IgD-negative memory B cell (primary cell): ENCODE measurements around the gene PCNT. TPM values are rescaled to one million over a fixed set of nuclear protein-coding genes. Genes with fewer than 3 reads are reported as not detected.
A peak's percentile ranks its signal among the peaks of the same experiment; 100 is the strongest.

Experiments
- H3K27ac Mint-ChIP-seq, 3 donors: one replicate each; pipeline ENCODE4 v1.8.0; 2020 to 2022; ENCODE audit warnings: mild to moderate bottlenecking in 3 of 3, mixed read lengths in 3 of 3, moderate library complexity in 1 of 3
- H3K27me3 Mint-ChIP-seq: one replicate; pipeline ENCODE4 v1.8.0; 2021; ENCODE audit warnings: mixed read lengths
- H3K36me3 Mint-ChIP-seq: one replicate; pipeline ENCODE4 v1.8.0; 2020; ENCODE audit warnings: mild to moderate bottlenecking, mixed read lengths
- H3K4me1 Mint-ChIP-seq, 3 donors: one replicate each; pipeline ENCODE4 v1.8.0; 2020 to 2022; ENCODE audit warnings: mixed read lengths in 3 of 3, mild to moderate bottlenecking in 1 of 3
- H3K4me3 Mint-ChIP-seq, 4 donors: one replicate each; pipeline ENCODE4 v1.8.0; 2020 to 2022; ENCODE audit warnings: mild to moderate bottlenecking in 4 of 4, mixed read lengths in 4 of 4, moderate library complexity in 3 of 4
- H3K9me3 Mint-ChIP-seq, 3 donors: one replicate each; pipeline ENCODE4 v1.8.0; 2020 to 2021; ENCODE audit warnings: mixed read lengths in 3 of 3, mild to moderate bottlenecking in 1 of 3
- polyA plus RNA-seq: library from polyadenylated mRNA; unstranded; fragments of 300-500 nt; fragmentation: Illumina TruSeq; gene quantifications from one replicate; pipeline ENCODE4 v1.2.3, GENCODE V29; 2021

PCNT gene
- polyA plus RNA-seq, 1 donor from 2014 or later = 22.4 TPM

DNA sequence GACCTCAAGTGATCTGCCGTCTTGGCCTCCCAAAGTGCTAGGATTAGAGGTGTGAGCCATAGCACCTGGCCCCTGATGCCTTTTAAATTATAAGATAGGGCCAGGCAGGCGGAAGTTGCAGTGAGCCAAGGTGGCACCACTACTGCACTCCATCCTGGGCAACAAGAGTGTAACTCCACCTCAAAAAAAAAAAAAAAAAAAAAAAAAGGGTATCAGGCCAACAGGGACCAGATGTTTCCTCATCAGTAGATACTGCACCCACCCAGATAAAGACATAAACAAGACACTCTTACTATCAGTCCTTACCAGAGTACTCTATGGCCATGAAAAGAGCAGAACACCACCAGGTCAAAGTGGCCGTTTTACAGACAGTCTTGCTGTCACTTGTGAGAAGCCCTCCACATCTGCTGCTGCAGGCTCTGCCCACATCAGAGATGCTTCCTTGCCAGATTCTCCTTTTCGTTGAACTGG lies 3.6 kb upstream of the PCNT start:
- H3K4me3 Mint-ChIP-seq = peak overlapping the region in 1 of 4 donors; percentile 31
- no peaks in the 10 kb centered on the region for H3K27me3 Mint-ChIP-seq
- peak overlapping the region in 2 of 3 donors; percentile 18 to 25 for H3K27ac Mint-ChIP-seq
- no peaks in the 10 kb centered on the region for H3K9me3 Mint-ChIP-seq
- peaks cover 2% of the 10 kb centered on the region for H3K36me3 Mint-ChIP-seq
- H3K4me1 Mint-ChIP-seq = peaks cover 8 to 15% (median 13%) of the 10 kb centered on the region in 3 donors

DNA sequence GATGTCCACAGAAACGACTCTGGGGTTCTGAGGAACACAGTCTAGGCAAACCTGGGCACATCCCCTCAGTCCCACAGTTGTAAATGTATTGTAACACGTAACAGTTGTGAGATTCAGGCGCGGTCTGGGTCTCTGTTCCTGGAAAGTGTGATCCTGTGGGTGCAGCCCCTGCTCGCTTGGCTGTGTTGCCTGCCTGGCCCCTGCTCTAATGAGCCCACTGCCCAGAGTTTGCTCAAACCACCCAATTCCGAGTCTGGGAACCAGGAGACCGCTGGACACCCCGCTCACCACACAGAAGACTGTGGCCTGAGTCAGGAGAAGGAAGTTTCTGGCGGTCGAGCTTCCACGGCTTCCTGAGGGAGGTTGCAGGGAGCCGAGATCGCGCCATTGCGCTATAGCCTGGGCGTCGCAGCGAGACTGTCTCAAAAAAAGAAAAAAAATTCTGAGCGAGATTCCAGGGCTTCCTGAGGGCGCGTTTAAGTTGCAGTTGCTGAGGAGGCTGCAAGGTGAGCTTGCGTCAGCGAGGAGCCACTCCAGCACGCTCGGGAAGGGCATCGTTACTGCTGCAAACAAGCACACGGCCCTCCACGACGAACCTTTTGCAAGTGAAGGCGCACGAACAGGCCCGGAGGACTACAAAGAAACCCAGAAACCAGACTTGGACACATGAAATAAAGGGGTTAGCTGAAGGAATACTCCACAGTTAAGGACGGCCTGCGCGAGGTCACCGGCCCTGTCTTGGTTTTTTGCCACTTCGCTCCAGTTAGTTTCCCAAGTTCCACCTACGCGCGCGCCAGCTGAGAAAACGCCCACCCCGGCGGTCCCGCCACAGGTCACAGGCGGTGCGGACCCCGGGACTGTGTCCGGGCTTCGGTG lies 1.4 kb upstream of the PCNT start:
- H3K9me3 Mint-ChIP-seq = no peaks in the 10 kb centered on the region
- H3K27ac Mint-ChIP-seq = peak overlapping the region; percentile 96 to 99 (median 98)
- peaks cover 17 to 24% (median 24%) of the 10 kb centered on the region in 3 donors for H3K4me1 Mint-ChIP-seq
- peaks cover 5% of the 10 kb centered on the region for H3K36me3 Mint-ChIP-seq
- H3K4me3 Mint-ChIP-seq = peak overlapping the region; percentile 95 to 98 (median 98)
- no peaks in the 10 kb centered on the region for H3K27me3 Mint-ChIP-seq

DNA sequence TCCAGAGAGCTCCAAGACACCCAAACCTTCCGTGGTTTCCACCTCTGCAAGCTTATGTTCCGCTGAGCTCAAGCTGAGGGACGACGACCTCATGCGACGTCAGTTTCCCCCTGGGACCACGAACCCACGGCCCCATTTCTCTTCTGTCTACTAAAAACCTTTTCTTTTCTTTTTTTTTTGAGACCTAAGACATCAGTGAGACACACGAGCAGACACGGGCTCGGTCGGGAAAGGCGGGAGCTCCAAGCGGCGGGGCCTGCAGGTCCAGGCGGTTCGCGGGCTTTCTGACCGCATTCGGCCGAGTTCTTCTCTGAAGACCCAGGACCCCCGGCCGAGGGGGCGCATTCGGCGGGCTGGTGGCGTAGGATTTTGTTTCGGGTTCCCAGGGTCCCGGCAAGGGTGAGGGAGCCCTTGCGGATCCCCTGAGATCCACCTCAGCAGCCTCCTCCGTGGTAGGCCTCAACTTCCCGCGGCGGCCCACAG lies 688 bp upstream of the PCNT start:
- Mint-ChIP-seq H3K27me3 (no peaks in the 10 kb centered on the region), H3K4me1 (peaks cover 17 to 25% (median 24%) of the 10 kb centered on the region in 3 donors), H3K36me3 (peaks cover 5% of the 10 kb centered on the region), H3K4me3 (peak overlapping the region; percentile 95 to 98 (median 98)), H3K9me3 (no peaks in the 10 kb centered on the region), H3K27ac (peak overlapping the region; percentile 96 to 99 (median 98))

DNA sequence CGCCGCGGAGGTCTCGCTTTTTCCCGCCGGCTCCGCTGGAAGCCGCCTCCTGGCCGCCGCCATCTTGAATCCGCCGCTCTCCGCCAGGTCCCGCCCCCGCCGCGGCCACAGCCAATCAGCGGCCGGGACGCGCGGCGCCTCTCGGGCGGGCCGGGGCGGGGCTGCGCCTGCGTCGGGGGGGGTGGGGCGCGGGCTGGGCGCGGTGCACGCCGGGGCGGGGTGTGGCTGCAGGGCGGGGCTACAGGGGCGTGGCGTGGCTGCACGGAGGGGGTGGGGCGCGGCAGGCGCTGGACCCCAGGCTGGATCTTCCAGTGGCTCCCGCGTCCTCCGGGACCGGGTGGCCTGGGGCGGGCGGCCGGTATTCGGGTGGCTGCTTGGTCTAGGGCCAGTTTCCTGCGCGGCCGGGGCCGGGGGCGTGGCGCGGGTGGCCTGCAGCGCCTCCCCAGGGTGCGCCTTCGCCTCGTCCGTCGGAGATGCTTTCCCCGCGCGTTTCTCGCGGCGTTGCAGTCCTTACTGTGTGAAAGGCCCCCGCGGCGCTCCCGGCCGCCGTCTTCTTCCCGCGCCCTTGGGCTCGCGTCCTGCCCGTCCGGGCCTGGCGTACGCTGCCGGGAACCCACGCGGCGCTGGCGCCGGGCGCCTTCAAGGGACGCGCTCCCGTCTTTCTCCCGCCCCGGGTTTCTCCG lies 575 bp downstream of the PCNT start:
- Mint-ChIP-seq H3K27me3 (no peaks in the 10 kb centered on the region), H3K9me3 (no peaks in the 10 kb centered on the region), H3K36me3 (peaks cover 5% of the 10 kb centered on the region), H3K4me1 (peaks cover 17 to 25% (median 24%) of the 10 kb centered on the region in 3 donors), H3K4me3 (peak overlapping the region; percentile 95 to 98 (median 98)), H3K27ac (peak overlapping the region; percentile 96 to 99 (median 98))

DNA sequence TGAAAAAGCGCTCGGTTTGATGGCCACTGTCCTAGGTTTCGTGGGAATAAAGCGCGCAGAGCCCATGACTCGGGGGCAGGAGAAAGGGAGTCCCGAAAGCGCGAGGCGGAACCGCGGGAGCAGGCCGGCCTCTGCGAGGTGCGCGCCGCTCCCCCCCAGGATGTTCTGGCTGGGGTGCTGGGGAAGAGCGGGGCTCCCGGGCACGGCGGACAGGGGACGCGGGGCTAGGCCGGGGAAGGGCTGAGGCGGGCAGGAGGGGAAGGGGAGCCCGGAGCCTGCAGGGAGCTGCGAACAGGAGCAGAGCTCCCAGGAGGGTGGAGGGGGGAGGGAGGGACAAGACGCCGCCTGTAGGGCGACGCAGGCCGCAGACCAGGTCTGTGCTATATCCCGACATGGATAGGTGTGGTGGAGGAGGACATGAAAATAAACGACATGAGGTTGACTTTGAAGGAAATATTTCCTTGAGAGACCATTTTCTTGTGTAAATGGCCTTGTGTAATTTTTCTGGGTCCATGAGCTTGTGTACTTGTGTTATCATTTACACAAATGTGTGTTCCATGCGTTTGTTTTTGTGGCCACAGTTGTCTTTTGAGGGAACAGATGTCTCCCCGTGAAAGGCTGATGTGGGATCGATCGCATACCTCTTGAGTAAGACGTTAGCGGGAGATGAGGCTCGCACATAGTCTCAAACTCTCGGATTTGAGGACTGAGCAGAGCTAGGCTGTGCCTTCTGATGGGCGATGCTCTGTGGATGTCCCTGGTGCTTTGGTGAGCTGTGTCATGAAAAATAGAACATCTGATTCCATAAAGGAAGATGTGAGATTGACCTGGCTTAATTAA lies 1.3 kb downstream of the PCNT start:
- H3K4me3 Mint-ChIP-seq = peak overlapping the region; percentile 82 to 98 (median 98)
- H3K9me3 Mint-ChIP-seq = no peaks in the 10 kb centered on the region
- H3K4me1 Mint-ChIP-seq = peaks cover 16 to 25% (median 24%) of the 10 kb centered on the region in 3 donors
- H3K36me3 Mint-ChIP-seq = peaks cover 5% of the 10 kb centered on the region
- peak overlapping the region in 2 of 3 donors; percentile 90 to 93 for H3K27ac Mint-ChIP-seq
- H3K27me3 Mint-ChIP-seq = no peaks in the 10 kb centered on the region

DNA sequence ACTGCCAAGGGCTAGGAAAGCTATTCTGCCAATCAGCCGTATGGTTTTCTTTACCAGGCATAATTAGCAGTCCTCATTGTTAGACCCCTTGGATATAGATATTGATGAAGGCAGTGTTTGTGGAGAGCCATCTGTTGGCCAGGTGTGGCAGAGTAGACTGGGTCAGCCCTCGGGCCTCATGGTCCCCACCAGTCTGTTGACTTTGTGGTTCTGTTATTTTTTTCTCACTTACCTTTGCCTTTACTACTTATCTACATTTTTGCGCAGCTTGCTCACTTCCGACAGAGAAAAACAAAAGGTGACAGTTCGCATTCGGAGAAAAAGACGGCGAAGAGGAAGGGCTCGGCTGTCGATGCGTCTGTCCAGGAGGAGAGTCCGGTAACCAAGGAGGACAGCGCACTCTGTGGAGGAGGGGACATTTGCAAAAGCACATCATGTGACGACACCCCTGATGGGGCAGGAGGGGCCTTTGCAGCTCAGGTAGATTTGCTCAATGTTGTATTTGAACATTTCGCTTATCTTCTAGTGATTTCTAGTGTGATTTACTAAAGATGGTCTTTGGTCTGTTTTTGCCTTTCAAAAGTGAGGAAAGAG lies 2.3 kb downstream of the PCNT start:
- H3K27ac Mint-ChIP-seq = peak overlapping the region in 1 of 3 donors; percentile 93

DNA sequence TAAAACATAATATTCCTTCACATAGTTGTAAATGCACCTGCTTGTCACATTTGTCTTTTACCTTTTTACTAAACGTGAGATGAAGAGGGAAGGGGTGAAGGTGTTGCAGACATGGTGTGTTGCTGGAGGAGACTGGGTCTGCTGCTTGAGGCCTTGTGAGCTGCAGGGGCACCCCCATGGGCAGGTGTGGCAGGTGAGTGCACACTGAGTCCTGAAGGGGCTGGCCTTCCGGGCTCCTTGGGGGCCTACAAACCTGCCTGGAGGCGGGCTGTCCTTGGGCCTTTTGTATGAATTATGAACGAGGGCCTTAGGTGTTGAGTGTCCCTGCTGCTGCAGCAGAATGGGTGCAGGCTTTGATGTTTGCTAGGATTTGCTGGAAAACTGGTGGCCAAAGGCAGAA lies 3.8 kb downstream of the PCNT start:
- H3K4me1 Mint-ChIP-seq = peaks cover 10 to 16% (median 14%) of the 10 kb centered on the region in 3 donors
- no peaks in the 10 kb centered on the region for H3K9me3 Mint-ChIP-seq
- H3K36me3 Mint-ChIP-seq = peaks cover 5% of the 10 kb centered on the region
- no peak overlapping the region for H3K27ac Mint-ChIP-seq
- H3K4me3 Mint-ChIP-seq = peak overlapping the region in 1 of 4 donors; percentile 14
- H3K27me3 Mint-ChIP-seq = no peaks in the 10 kb centered on the region

More for the DNA sequence above, 2.3 kb downstream of the PCNT start:
- H3K36me3 Mint-ChIP-seq = peaks cover 5% of the 10 kb centered on the region
- no peaks in the 10 kb centered on the region for H3K27me3 Mint-ChIP-seq
- H3K9me3 Mint-ChIP-seq = no peaks in the 10 kb centered on the region
- peak overlapping the region in 3 of 4 donors; percentile 90 to 98 (median 97) for H3K4me3 Mint-ChIP-seq
- H3K4me1 Mint-ChIP-seq = peaks cover 10 to 22% (median 18%) of the 10 kb centered on the region in 3 donors

DNA sequence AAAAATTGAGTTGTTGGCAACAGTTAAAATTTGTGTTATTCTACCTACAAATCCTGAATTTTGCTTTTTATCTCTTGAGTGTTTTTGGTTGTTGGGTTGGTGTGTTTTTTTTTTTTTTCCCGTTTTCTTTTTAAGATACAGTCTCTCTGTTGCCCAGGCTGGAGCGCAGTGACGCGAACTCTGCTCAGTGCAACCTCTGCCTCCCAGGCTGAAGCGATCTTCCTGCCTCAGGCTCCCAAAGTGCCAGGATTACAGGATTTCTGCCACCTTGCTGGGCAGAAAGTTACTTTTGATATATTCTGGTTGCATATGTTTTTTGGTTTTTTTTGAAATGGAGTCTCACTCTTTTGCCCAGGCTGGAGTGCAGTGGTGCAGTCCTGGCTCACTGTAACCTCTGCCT lies 4.2 kb downstream of the PCNT start:
- H3K36me3 Mint-ChIP-seq = peaks cover 5% of the 10 kb centered on the region
- peak overlapping the region in 1 of 4 donors; percentile 43 for H3K4me3 Mint-ChIP-seq
- no peaks in the 10 kb centered on the region for H3K9me3 Mint-ChIP-seq

DNA sequence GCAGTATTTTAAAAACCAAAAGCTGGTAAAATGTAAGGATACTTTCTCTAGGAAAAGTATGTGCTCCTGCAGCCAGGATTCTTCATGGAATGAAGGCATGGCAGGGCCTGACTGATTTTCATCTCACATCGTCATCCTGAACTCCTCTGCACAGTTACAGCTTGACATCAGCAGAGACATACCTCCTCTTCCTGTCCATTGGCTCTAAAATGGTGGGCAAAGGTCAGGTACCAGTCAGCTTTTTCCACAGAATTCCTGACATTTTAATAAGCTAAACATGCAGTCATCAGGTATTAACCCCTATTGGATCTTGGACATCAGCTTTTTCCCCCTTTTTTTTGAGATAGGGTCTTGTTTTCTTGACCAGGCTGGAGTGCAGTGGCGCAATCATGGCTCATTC lies 5.8 kb downstream of the PCNT start:
- Mint-ChIP-seq H3K4me3 (no peak overlapping the region), H3K36me3 (peaks cover 5% of the 10 kb centered on the region), H3K4me1 (peaks cover 10 to 13% (median 11%) of the 10 kb centered on the region in 3 donors), H3K27me3 (no peaks in the 10 kb centered on the region), H3K9me3 (no peaks in the 10 kb centered on the region), H3K27ac (peak overlapping the region in 1 of 3 donors; percentile 57)

More for the DNA sequence above, 4.2 kb downstream of the PCNT start:
- Mint-ChIP-seq H3K27me3 (no peaks in the 10 kb centered on the region), H3K4me1 (peaks cover 10 to 14% (median 12%) of the 10 kb centered on the region in 3 donors), H3K27ac (no peak overlapping the region)

DNA sequence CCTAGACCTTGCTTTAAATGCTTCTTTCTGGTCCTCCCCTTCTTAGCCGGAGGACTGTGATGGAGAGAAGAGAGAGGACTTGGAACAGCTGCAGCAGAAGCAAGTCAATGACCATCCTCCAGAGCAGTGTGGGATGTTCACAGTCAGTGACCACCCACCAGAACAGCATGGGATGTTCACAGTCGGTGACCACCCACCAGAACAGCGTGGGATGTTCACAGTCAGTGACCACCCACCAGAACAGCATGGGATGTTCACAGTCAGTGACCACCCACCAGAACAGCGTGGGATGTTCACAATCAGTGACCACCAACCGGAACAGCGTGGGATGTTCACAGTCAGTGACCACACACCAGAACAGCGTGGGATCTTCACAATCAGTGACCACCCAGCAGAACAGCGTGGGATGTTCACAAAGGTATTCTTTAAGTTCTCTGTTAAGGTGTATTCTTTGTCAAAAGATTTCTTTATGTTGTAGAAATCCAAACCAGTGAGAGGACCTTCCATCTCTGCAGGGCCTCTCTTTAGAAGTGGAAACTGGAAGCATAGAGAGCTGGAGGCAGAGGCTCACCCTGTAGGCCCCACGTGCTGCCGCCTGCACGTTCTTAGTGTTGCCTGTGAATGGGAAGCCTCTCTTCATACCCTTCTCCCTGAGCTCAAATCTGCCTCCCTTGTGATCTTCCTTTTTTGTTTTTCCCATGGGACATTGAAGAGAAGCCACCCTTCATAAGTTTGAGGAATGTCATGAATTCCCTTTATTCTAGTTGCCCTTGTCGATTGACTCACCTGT lies 10.6 kb downstream of the PCNT start:
- Mint-ChIP-seq H3K27ac (no peak overlapping the region), H3K9me3 (no peaks in the 10 kb centered on the region), H3K36me3 (peaks cover 11% of the 10 kb centered on the region), H3K4me3 (no peak overlapping the region), H3K4me1 (peaks cover 0 to 5% (median 3%) of the 10 kb centered on the region in 3 donors), H3K27me3 (no peaks in the 10 kb centered on the region)

DNA sequence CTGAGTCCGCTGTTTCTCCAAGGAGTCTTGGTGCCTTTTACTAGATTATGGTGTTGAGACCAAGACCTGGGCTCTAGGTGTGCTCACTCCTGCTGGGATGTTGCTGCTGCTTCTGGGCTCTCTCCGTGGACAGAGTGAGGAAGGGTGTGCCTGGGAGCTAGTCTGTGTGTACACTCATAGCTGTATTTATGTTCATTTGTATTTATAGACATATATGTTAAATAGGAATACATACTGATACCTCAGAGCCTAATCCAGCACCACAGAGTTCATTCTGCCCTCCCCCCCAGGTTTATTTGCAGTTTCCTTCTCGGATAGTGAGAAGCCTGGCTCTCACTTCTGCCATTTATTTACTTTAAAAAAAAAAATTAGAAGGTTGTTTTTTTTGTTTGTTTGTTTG lies 12.6 kb downstream of the PCNT start:
- Mint-ChIP-seq H3K27ac (no peak overlapping the region), H3K4me3 (no peak overlapping the region), H3K9me3 (no peaks in the 10 kb centered on the region), H3K36me3 (peaks cover 10% of the 10 kb centered on the region), H3K4me1 (peaks cover 0 to 8% (median 1%) of the 10 kb centered on the region in 3 donors), H3K27me3 (no peaks in the 10 kb centered on the region)

DNA sequence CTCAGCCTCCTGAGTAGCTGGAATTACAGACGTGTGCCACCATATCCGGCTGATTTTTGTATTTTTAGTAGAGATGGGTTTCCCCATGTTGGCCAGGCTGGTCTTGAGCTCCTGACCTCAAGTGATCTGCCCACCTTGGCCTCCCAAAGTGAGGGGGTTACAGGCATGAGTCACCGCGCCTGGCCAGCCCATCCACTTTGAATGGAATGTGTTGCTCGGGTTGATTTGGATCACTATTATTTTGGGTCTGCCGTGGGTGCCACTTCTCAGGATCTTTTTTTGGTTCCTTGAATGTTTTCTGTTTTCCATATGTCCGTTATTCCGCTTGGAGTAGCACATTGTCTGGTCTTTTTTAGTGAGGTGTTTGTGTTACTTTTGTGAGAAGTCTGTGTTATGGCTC lies 17.0 kb downstream of the PCNT start:
- Mint-ChIP-seq H3K4me3 (no peak overlapping the region), H3K4me1 (peaks cover 2 to 7% (median 5%) of the 10 kb centered on the region in 3 donors), H3K9me3 (no peaks in the 10 kb centered on the region), H3K27me3 (no peaks in the 10 kb centered on the region), H3K27ac (no peak overlapping the region), H3K36me3 (peaks cover 16% of the 10 kb centered on the region)

DNA sequence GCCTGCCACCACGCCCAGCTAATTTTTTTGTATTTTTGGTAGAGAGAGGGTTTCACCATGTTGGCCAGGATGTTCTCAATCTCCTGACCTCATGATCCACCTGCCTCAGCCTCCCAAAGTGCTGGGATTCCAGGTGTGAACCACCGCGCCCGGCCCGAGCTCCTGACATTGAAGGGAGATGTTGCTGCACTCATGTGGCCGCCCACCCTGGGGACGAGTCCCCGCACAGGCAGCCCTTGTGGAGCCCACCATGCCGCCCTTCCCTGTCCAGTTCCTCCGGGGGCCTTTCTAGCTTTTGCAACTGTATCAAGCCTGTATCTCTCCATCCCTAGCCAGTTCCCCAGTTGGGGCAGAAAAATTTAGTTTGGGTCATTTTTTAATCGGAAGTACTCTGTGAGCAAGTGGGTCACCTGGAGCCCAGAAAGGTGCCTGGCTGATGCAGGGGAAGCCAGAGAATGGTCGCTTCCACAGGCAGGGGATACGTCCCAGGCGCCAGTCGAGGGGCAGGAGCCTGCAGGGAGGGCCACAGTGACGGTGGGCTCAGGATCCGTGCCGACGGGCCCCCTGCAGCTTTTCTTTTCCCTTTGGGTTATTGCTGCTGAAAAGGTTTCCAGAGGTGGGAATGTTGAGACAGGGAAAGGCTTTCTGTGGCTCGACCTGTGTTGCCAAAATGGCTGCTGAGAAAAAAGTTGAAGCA lies 20.4 kb downstream of the PCNT start:
- no peaks in the 10 kb centered on the region for H3K9me3 Mint-ChIP-seq
- peak overlapping the region in 1 of 4 donors; percentile 12 for H3K4me3 Mint-ChIP-seq
- H3K36me3 Mint-ChIP-seq = peaks cover 16% of the 10 kb centered on the region
- H3K27ac Mint-ChIP-seq = no peak overlapping the region
- H3K4me1 Mint-ChIP-seq = peaks cover 2 to 8% (median 5%) of the 10 kb centered on the region in 3 donors
- no peaks in the 10 kb centered on the region for H3K27me3 Mint-ChIP-seq
